ENCODE results near the gene GIT1. TPM values are rescaled to one million over a fixed set of nuclear protein-coding genes. Genes with fewer than 3 reads are reported as not detected.

The GIT1 gene
- total and polyA plus RNA-seq, 2 experiments from 2014 or later, result 15.9 to 60.9 TPM

GRCh38 chr17:29613856-29614255 is 24.4 kb upstream of the GIT1 start (continued):
- no peak for TF ChIP-seq ZNF462 (CRISPR knock-in tag; IDR thresholded peaks at IDR 0.05)
- no peak for TF ChIP-seq ZNF114 (CRISPR knock-in tag; IDR thresholded peaks at IDR 0.05)
- TF ChIP-seq POLR2AphosphoS5 (IDR thresholded peaks at IDR 0.05; ENCODE audit: low read depth), result no peak; the same call in 1 of the 2 replicates
- TF ChIP-seq CREB1 (CRISPR knock-in tag; IDR thresholded peaks at IDR 0.05; ENCODE audit: low read depth), result no peak

GRCh38 chr17:29613352-29613837 is 23.9 kb upstream of the GIT1 start:
- peaks cover 5% of the 10 kb centered on the region; the same call in 1 of the 2 replicates for H4K20me1 ChIP-seq (replicated peaks; ENCODE audit: insufficient read depth)
- no peak overlapping the region for H3K27ac Mint-ChIP-seq
- peaks cover 43% of the 10 kb centered on the region for H3K27me3 Mint-ChIP-seq (ENCODE audit: insufficient read depth, low read depth, poor library complexity)
- peak; percentile 40; the same call in 1 of the 2 replicates for TF ChIP-seq POLR2AphosphoS5 (IDR thresholded peaks at IDR 0.05; ENCODE audit: low read depth)
- TF ChIP-seq CTCF (conservative IDR thresholded peaks at IDR 0.05; ENCODE audit: low read depth in 2 of 2), result peak; percentile 59 to 90
- no peak for TF ChIP-seq EZH2 (IDR thresholded peaks at IDR 0.05; ENCODE audit: low read depth, unreplicated experiment)
- no peak; the same call in 1 of the 2 replicates for TF ChIP-seq ETS1 (IDR thresholded peaks at IDR 0.05)

More at GRCh38 chr17:29613352-29613837, 23.9 kb upstream of the GIT1 start:
- Mint-ChIP-seq H3K9me3 (no peaks in the 10 kb centered on the region; the same call in 2 of the 3 replicates), H3K4me1 (peaks cover 26% of the 10 kb centered on the region), H3K4me3 (peak overlapping the region; percentile 64; the same call in 1 of the 3 replicates), H3K36me3 (ENCODE audit: low read depth) (peaks cover 4% of the 10 kb centered on the region; the same call in 2 of the 3 replicates)
- H3K4me2 ChIP-seq, result peak overlapping the region; percentile 92
- H3K36me3 ChIP-seq (ENCODE audit: insufficient read depth), result no peaks in the 10 kb centered on the region
- ATAC-seq (peak; percentile 52), DNase-seq (ENCODE audit: low spot score) (peak; percentile 96)
- H3K4me1 ChIP-seq (ENCODE audit: insufficient read depth), result peaks cover 26% of the 10 kb centered on the region
- no peaks in the 10 kb centered on the region for H3K79me2 ChIP-seq (replicated peaks; ENCODE audit: insufficient read depth)
- H3K9me2 ChIP-seq (ENCODE audit: insufficient read depth), result no peaks in the 10 kb centered on the region
- peak overlapping the region; percentile 72; the same call in 1 of the 2 replicates for H2AFZ ChIP-seq
- H3K27me3 ChIP-seq (ENCODE audit: insufficient read depth), result peaks cover 54% of the 10 kb centered on the region
- H3K4me3 ChIP-seq, result peak overlapping the region; percentile 67
- H3F3A ChIP-seq (replicated peaks; ENCODE audit: low read depth), result 0 out of 2 replicates have a peak, but pooled peaks cover 4% of the 10 kb centered on the region
- H3K27ac ChIP-seq (ENCODE audit: low read depth), result no peak overlapping the region

Data from GM23338 (cell line).